Natural killer cell (primary cell): ENCODE results near the gene FAM219A. TPM values are rescaled to one million over a fixed set of nuclear protein-coding genes. Genes with fewer than 3 reads are reported as not detected.

Experiments
- ATAC-seq, 3 donors: fragments of 150-1000 bp in 2 of 3; fragments of 200-7000 bp in 1 of 3; cut with Tn5 transposase; 1 replicate in 1 of 3; 2 replicates in 2 of 3; pipeline ENCODE4 v1.10.0; 2021; ENCODE audit warnings: mild to moderate bottlenecking in 2 of 3, moderate library complexity in 2 of 3
- DNase-seq, 2 donors: peaks; one replicate each; pipeline versions ENCODE4 v3.0.0 to v3.0.0-alpha.2; 2013 to 2021; ENCODE audit warnings: mixed read lengths in 1 of 2
- H3K27ac ChIP-seq: one replicate; pipeline ENCODE4 v1.5.1; 2013; ENCODE audit warnings: mild to moderate bottlenecking, low read length
- H3K27me3 ChIP-seq: one replicate; pipeline ENCODE4 v1.6.1; 2013; ENCODE audit warnings: low read length; ENCODE audit not compliant: control insufficient read depth, insufficient read depth
- H3K36me3 ChIP-seq: one replicate; pipeline ENCODE4 v1.6.1; 2013; ENCODE audit warnings: low read length; ENCODE audit not compliant: control insufficient read depth, insufficient read depth
- H3K4me1 ChIP-seq: one replicate; pipeline ENCODE4 v1.6.1; 2013; ENCODE audit warnings: low read length; ENCODE audit not compliant: control insufficient read depth, insufficient read depth
- H3K4me3 ChIP-seq: one replicate; pipeline ENCODE4 v1.5.1; 2013; ENCODE audit warnings: low read length
- H3K9me3 ChIP-seq: one replicate; pipeline ENCODE4 v1.6.1; 2013; ENCODE audit warnings: low read length; ENCODE audit not compliant: control insufficient read depth, insufficient read depth
- H3K27ac Mint-ChIP-seq, 2 donors: one replicate each; pipeline ENCODE4 v1.8.0; 2022; ENCODE audit warnings: mild to moderate bottlenecking in 2 of 2, mixed read lengths in 2 of 2, moderate library complexity in 1 of 2
- H3K27me3 Mint-ChIP-seq, 2 donors: one replicate each; pipeline ENCODE4 v1.8.0; 2022; ENCODE audit warnings: low read depth in 2 of 2, mixed read lengths in 2 of 2
- H3K36me3 Mint-ChIP-seq: one replicate; pipeline ENCODE4 v1.8.0; 2022; ENCODE audit warnings: mixed read lengths
- H3K4me1 Mint-ChIP-seq, 2 donors: one replicate each; pipeline ENCODE4 v1.8.0; 2022; ENCODE audit warnings: mixed read lengths in 2 of 2
- H3K4me3 Mint-ChIP-seq: one replicate; pipeline ENCODE4 v1.8.0; 2022; ENCODE audit warnings: mild to moderate bottlenecking, moderate library complexity, mixed read lengths
- H3K9me3 Mint-ChIP-seq, 2 donors: one replicate each; pipeline ENCODE4 v1.8.0; 2022; ENCODE audit warnings: mixed read lengths in 2 of 2
- CTCF ChIP-seq: fragments of 200-600 bp; IDR thresholded peaks from one replicate; pipeline ENCODE4 v1.8.0; 2022; ENCODE audit warnings: antibody characterized with exemption
- WGBS: methylation state at CpG from one replicate; pipeline ENCODE4 v1.1.7; 2013; ENCODE audit warnings: missing lambda C conversion rate; ENCODE audit not compliant: insufficient coverage; 5-methylcytosine and 5-hydroxymethylcytosine counted together
- intact Hi-C: fragments of 100-400 bp; cut with micrococcal nuclease; formaldehyde crosslinking; loops from one replicate; pipeline ENCODE4 v1.14.2; 2022
- total RNA-seq, 4 donors: library from RNA; stranded (reverse); fragments of 120-200 nt in 1 of 4; gene quantifications; one replicate each; pipeline versions ENCODE4 v1.2.3 to v1.2.4, GENCODE V29; 2013 to 2022

The FAM219A gene
- total RNA-seq, 3 donors from 2014 or later (not counting 1 experiment from before 2014, with no cell fraction given), result 18.9 to 20.6 (median 19.2) TPM

- no peak for DNase-seq
- H3K27ac ChIP-seq, result no peak overlapping the region
- Mint-ChIP-seq H3K27me3 (peaks cover 12 to 16% of the 10 kb centered on the region in 2 donors), H3K36me3 (no peaks in the 10 kb centered on the region), H3K4me3 (no peak overlapping the region), H3K27ac (no peak overlapping the region), H3K9me3 (no peaks in the 10 kb centered on the region), H3K4me1 (peaks cover 22 to 23% of the 10 kb centered on the region in 2 donors)
- no peaks in the 10 kb centered on the region for H3K9me3 ChIP-seq
- ATAC-seq, result no peak
- 86% methylated on average over 6 of the region's 7 CpGs for WGBS
- H3K4me1 ChIP-seq, result peaks cover 18% of the 10 kb centered on the region
- no peak for TF ChIP-seq CTCF
- H3K4me3 ChIP-seq, result no peak overlapping the region
- intact Hi-C loops, result no loop called here
- H3K27me3 ChIP-seq, result no peaks in the 10 kb centered on the region
- H3K36me3 ChIP-seq, result no peaks in the 10 kb centered on the region
Measured at GRCh38 chr9:34384368-34385165, 73.8 kb downstream of the FAM219A start.

- H3K36me3 ChIP-seq, result no peaks in the 10 kb centered on the region
- H3K36me3 Mint-ChIP-seq, result no peaks in the 10 kb centered on the region
- H3K4me1 Mint-ChIP-seq, result peaks cover 28 to 29% of the 10 kb centered on the region in 2 donors
- H3K4me1 ChIP-seq, result peaks cover 23% of the 10 kb centered on the region
- H3K27ac Mint-ChIP-seq, result no peak overlapping the region
- H3K27me3 ChIP-seq, result no peaks in the 10 kb centered on the region
- no peak overlapping the region for H3K4me3 ChIP-seq
- no peak overlapping the region for H3K27ac ChIP-seq
- no peaks in the 10 kb centered on the region for H3K9me3 ChIP-seq
- H3K9me3 Mint-ChIP-seq, result no peaks in the 10 kb centered on the region
- no peak for ATAC-seq
- no peak overlapping the region for H3K4me3 Mint-ChIP-seq
- 93% methylated on average over 4 of the region's 4 CpGs for WGBS
- peaks cover 11 to 12% of the 10 kb centered on the region in 2 donors for H3K27me3 Mint-ChIP-seq
- TF ChIP-seq CTCF, result no peak
- no peak for DNase-seq
- intact Hi-C loops, result no loop called here
Measured at GRCh38 chr9:34383904-34384303, 74.5 kb downstream of the FAM219A start.

GRCh38 chr9:34382879-34383278 is 75.5 kb downstream of the FAM219A start:
- Mint-ChIP-seq H3K4me1 (peaks cover 29 to 34% of the 10 kb centered on the region in 2 donors), H3K9me3 (no peaks in the 10 kb centered on the region), H3K27me3 (peaks cover 5 to 11% of the 10 kb centered on the region in 2 donors), H3K4me3 (peak overlapping the region; percentile 25), H3K36me3 (no peaks in the 10 kb centered on the region), H3K27ac (no peak overlapping the region)
- ATAC-seq (no peak), DNase-seq (no peak)
- no peak for TF ChIP-seq CTCF
- 93% methylated on average over 3 of the region's 3 CpGs for WGBS
- no peak overlapping the region for H3K4me3 ChIP-seq
- H3K27ac ChIP-seq, result no peak overlapping the region
- no peaks in the 10 kb centered on the region for H3K9me3 ChIP-seq
- H3K27me3 ChIP-seq, result no peaks in the 10 kb centered on the region
- intact Hi-C loops, result no loop called here
- no peaks in the 10 kb centered on the region for H3K36me3 ChIP-seq
- peaks cover 23% of the 10 kb centered on the region for H3K4me1 ChIP-seq
